DMS153 (cell line): ENCODE data around the gene IP6K1.
"Not testable (repeated sequence)": the region's sequence is repeated elsewhere in the genome, so short reads cannot be mapped to it uniquely, and the experiment has no call there.

ENCODE experiments used
- DNase-seq: peaks from one replicate; lab custom pipeline; 2025; lab: John Stamatoyannopoulos, UW

Gene IP6K1

GRCh38 chr3:49712166-49712565 lies 74.2 kb downstream of the IP6K1 start:
- no peak for DNase-seq

- no peak for DNase-seq
Observed at GRCh38 chr3:49711489-49711888, 74.9 kb downstream of the IP6K1 start.

GRCh38 chr3:49709852-49710251 lies 76.5 kb downstream of the IP6K1 start:
- DNase-seq = no peak

- no peak for DNase-seq
Observed at GRCh38 chr3:49707113-49707480, 79.2 kb downstream of the IP6K1 start.

DNA sequence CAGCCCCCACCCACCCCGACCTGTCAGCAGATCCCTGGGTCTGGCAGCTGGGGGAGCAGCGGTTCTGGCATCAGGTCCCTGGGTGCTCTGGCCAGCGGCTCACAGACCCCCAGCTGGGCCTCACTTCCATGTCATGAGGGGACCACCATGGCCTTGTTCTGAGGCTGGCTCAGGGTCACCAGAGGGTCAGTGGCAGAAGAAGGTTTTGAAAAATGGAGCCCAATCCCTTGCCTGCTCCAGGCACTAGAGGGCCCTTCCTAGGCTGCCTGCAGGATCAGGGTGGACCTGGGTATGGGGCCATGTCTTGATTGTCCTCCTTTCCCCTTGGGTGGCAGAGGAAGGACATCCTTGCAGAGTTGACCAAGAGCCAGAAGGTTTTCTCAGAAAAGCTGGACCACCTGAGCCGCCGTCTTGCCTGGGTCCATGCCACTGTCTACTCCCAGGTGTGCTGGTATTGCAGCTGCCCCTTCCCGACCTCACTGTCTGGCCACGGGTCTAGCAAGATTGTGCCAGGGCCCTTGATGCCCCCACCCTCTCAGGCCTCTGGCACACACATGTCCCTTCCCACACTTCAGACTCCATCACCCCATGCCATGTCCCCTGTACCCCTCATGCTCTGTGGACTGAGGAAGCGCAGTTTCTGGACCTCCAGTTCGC lies 79.8 kb downstream of the IP6K1 start:
- no peak for DNase-seq

- no peak for DNase-seq
Observed at GRCh38 chr3:49705390-49705960, 80.9 kb downstream of the IP6K1 start.

DNA sequence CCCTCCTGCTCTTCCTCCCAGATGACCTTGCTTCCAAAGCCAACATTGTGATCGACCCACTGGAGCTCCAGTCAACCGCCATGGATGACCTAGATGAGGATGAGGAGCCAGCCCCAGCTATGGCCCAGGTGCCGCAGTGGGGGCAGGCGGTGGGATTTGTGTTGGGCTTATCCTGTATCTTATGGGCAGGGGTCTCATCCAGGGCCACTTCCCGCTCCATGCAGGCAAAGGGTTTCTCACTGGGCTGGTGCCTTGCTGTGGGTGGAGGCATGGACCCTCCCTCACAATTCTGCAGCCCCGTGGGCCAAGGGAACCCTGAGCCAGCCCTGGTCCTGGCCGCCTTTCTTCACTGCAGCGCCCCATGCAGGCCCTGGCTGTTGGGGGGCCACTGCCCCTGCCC lies 81.7 kb downstream of the IP6K1 start:
- DNase-seq = no peak

DNA sequence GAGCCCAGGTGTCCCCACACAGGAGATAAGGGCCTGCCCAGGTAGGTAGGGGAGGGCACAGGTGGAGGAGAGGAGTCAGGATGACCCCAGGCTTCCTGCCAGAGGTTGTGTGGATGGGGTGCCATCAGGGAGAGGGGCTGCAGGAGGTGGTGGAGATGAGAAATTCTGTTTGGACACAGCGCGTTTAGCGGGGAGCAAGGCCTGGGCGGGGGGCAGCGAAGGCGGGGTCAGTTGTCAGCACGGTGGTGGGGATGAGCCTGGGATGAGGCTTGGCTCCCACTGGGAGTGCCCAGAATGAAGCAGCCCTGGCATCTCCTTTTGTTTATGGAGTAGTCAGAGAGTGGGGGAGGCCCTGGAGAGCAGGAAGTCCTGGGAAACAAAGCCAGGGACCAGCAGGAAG lies 82.4 kb downstream of the IP6K1 start:
- no peak for DNase-seq

DNA sequence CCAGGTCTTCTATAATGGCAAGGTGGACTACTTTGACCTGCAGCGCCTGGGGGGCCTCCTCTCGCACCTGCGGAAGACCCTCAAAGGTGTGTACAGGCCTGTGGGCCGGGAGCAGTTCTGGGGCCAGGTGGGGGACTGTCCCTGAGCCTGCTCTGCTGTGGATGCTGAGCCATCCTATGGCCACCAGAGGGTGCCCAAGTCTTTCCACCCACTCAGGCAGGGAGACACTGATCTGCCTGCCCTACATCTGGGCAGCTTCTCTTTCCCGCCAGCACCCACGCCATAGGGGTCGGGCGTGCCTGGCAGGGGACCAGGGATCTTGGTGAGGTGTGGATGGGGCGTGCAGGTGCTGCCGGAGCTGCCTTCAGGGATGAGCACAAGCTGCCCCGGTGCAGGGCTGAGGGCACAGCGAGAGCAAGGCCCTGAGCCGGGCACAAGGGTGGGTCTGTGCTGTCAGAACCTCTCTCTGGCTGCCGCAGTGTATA lies 82.9 kb downstream of the IP6K1 start:
- peak; percentile 17 for DNase-seq

GRCh38 chr3:49702672-49703071 lies 83.7 kb downstream of the IP6K1 start:
- DNase-seq = no peak

- no peak for DNase-seq
Observed at GRCh38 chr3:49701388-49702077, 84.8 kb downstream of the IP6K1 start.

GRCh38 chr3:49700453-49701128 lies 85.8 kb downstream of the IP6K1 start:
- DNase-seq = no peak

DNA sequence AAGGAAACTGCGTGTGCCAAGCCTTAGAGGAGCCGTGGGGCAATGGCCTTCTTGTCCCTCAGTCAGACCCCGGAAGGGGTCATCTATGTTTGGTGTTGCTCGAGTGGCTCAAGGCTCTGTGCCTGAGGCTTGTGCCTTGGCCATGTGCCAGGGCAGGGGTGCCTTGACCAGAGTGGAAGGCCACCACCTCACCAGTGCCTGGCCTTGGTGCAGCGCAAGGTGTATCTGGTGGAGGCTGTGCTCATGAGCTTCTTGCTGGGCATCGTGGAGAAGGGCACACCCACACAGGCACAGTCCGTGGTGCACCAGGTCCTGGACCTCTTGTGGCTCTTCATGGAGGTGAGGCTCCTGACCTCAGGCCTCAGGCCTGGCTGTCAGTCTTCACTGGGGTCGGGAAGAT lies 86.3 kb downstream of the IP6K1 start:
- no peak for DNase-seq

DNA sequence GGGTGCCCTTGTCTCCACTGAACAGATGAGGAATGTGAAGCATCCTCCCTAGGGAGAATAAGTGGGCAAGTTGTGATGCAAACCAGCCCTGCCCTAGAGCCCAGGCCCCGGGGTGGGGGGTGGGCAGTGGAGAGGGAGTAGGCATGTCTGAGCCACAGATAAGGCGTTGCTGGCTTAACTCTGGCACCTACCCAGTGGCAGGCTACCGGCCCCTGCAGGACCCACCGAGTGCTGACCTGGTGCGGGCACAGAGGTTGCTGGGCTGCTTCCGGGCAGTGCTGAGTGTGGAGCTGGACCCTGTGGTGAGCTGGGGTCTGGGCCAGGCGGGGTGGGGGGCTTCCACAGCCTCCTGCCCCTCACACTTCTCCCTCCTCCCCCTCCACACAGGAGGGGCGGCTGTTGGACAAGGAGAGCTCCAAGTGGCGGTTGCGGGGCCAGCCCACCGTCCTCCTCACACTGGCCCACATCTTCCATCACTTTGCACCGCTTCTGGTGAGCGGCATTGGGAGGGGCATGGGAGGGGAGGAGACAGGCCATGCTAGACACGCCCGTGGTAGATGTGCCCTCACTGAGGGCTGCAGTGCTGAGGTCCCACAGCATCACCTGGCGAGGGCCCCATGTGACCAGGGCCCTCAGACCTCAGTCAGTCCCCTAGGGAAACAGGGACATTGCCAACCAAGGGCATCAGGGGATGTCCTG lies 86.9 kb downstream of the IP6K1 start:
- no peak for DNase-seq

- not testable (repeated sequence) for DNase-seq
Observed at GRCh38 chr3:49695350-49696015, 90.9 kb downstream of the IP6K1 start.

DNA sequence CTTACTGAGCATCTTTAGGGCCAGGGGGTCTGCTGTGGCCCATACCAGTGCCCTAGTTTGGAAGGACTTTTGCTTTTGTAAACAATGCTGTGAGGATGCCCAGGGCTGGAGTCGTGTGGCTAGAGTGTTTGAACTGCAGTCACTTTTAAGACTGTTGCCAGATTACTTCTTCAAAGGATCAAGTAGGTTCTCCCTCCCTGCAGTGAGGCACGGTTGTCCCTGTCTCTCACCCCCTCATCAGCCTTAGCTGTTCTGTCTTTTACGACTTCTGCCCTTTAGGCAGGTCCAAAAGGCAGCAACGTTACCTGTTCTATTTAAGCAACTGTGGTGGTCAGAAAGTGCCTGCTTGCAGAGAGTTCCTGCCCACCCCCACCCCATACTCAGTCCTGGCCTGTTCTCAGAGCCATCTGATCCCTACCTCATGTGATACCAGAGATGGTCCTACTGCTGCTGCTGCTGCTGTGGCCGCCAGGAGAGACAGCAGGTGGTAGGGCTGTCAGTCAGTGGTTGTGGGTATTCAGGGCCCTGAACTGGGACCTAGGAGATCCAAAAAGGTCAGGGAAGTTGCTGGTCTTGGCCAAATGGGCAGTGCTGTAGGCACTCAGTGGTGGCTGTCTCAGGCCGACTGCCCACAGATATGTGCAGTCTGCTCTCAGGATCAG lies 91.8 kb downstream of the IP6K1 start:
- DNase-seq = not testable (repeated sequence)

DNA sequence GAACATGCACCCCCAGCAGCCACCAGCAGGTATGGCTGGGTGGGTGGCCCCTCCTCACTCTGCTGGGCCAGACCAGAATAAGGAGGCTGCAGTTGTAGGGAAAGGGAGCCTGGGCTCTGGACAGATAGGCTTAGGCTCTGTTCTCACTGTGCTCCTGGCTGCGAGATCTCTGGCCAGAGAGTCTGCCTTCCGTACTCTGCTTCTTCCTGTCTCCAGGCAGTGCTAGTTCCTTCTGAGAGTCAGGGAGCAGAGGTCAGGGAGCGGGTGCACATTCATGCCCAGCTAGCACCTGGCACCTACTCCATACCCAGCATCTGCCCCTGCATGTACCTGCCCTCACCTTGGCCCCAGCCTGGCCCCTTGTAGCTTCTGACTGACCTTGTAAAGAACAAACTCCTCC lies 94.9 kb downstream of the IP6K1 start:
- not testable (repeated sequence) for DNase-seq

DNA sequence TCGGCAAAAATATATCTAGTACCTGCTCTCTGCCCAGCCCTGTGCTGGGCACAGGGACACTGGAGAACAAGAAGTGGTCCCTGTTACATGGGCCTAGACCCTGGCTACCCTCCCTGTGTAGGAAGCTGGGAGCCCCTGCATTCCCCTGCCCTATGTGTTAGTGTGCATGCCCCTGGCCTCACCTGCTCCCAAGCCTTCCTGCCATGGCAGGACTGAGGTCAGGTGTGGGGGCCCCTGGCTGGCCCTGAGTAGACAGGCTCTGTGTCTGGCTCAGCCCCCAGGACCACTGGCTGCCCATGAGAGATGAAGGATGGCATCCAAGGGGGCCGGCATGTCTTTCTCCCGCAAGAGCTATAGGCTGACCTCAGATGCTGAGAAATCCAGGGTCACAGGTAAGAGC lies 95.5 kb downstream of the IP6K1 start:
- not testable (repeated sequence) for DNase-seq

GRCh38 chr3:49689908-49690624 lies 96.3 kb downstream of the IP6K1 start:
- not testable (repeated sequence) for DNase-seq
